Natural killer cell (primary cell): ENCODE data around the gene CBFA2T3. TPM values are rescaled to one million over a fixed set of nuclear protein-coding genes. Genes with fewer than 3 reads are reported as not detected.

Experiments used
- ATAC-seq, 3 donors: fragments of 150-1000 bp in 2 of 3; fragments of 200-7000 bp in 1 of 3; cut with Tn5 transposase; 1 replicate in 1 of 3; 2 replicates in 2 of 3; pipeline ENCODE4 v1.10.0; 2021; ENCODE audit warnings: mild to moderate bottlenecking in 2 of 3, moderate library complexity in 2 of 3
- DNase-seq, 2 donors: peaks; one replicate each; pipeline versions ENCODE4 v3.0.0 to v3.0.0-alpha.2; 2013 to 2021; ENCODE audit warnings: mixed read lengths in 1 of 2
- H3K27ac ChIP-seq: one replicate; pipeline ENCODE4 v1.5.1; 2013; ENCODE audit warnings: mild to moderate bottlenecking, low read length
- H3K27me3 ChIP-seq: one replicate; pipeline ENCODE4 v1.6.1; 2013; ENCODE audit warnings: low read length; ENCODE audit not compliant: control insufficient read depth, insufficient read depth
- H3K36me3 ChIP-seq: one replicate; pipeline ENCODE4 v1.6.1; 2013; ENCODE audit warnings: low read length; ENCODE audit not compliant: control insufficient read depth, insufficient read depth
- H3K4me1 ChIP-seq: one replicate; pipeline ENCODE4 v1.6.1; 2013; ENCODE audit warnings: low read length; ENCODE audit not compliant: control insufficient read depth, insufficient read depth
- H3K4me3 ChIP-seq: one replicate; pipeline ENCODE4 v1.5.1; 2013; ENCODE audit warnings: low read length
- H3K9me3 ChIP-seq: one replicate; pipeline ENCODE4 v1.6.1; 2013; ENCODE audit warnings: low read length; ENCODE audit not compliant: control insufficient read depth, insufficient read depth
- H3K27ac Mint-ChIP-seq, 2 donors: one replicate each; pipeline ENCODE4 v1.8.0; 2022; ENCODE audit warnings: mild to moderate bottlenecking in 2 of 2, mixed read lengths in 2 of 2, moderate library complexity in 1 of 2
- H3K27me3 Mint-ChIP-seq, 2 donors: one replicate each; pipeline ENCODE4 v1.8.0; 2022; ENCODE audit warnings: low read depth in 2 of 2, mixed read lengths in 2 of 2
- H3K36me3 Mint-ChIP-seq: one replicate; pipeline ENCODE4 v1.8.0; 2022; ENCODE audit warnings: mixed read lengths
- H3K4me1 Mint-ChIP-seq, 2 donors: one replicate each; pipeline ENCODE4 v1.8.0; 2022; ENCODE audit warnings: mixed read lengths in 2 of 2
- H3K4me3 Mint-ChIP-seq: one replicate; pipeline ENCODE4 v1.8.0; 2022; ENCODE audit warnings: mild to moderate bottlenecking, moderate library complexity, mixed read lengths
- H3K9me3 Mint-ChIP-seq, 2 donors: one replicate each; pipeline ENCODE4 v1.8.0; 2022; ENCODE audit warnings: mixed read lengths in 2 of 2
- CTCF ChIP-seq: fragments of 200-600 bp; IDR thresholded peaks from one replicate; pipeline ENCODE4 v1.8.0; 2022; ENCODE audit warnings: antibody characterized with exemption
- WGBS: methylation state at CpG from one replicate; pipeline ENCODE4 v1.1.7; 2013; ENCODE audit warnings: missing lambda C conversion rate; ENCODE audit not compliant: insufficient coverage; 5-methylcytosine and 5-hydroxymethylcytosine counted together
- intact Hi-C: fragments of 100-400 bp; cut with micrococcal nuclease; formaldehyde crosslinking; loops from one replicate; pipeline ENCODE4 v1.14.2; 2022
- total RNA-seq, 4 donors: library from RNA; stranded (reverse); fragments of 120-200 nt in 1 of 4; gene quantifications; one replicate each; pipeline versions ENCODE4 v1.2.3 to v1.2.4, GENCODE V29; 2013 to 2022

The CBFA2T3 gene
- total RNA-seq, 3 donors from 2014 or later (not counting 1 experiment from before 2014, with no cell fraction given), result 2.5 to 7.8 (median 4.2) TPM

GRCh38 chr16:88840600-88841215 lies 136.3 kb downstream of the CBFA2T3 start:
- Mint-ChIP-seq H3K9me3 (no peaks in the 10 kb centered on the region), H3K36me3 (no peaks in the 10 kb centered on the region), H3K4me3 (no peak overlapping the region), H3K27ac (no peak overlapping the region), H3K27me3 (no peaks in the 10 kb centered on the region), H3K4me1 (no peaks in the 10 kb centered on the region)
- WGBS, result 95% methylated on average over 30 of the region's 30 CpGs
- DNase-seq, result no peak
- intact Hi-C loops, result no loop called here
- Histone ChIP-seq H3K9me3 (no peaks in the 10 kb centered on the region), H3K4me3 (no peak overlapping the region), H3K36me3 (peaks cover 14% of the 10 kb centered on the region), H3K27ac (no peak overlapping the region), H3K27me3 (no peaks in the 10 kb centered on the region), H3K4me1 (no peaks in the 10 kb centered on the region)
- no peak for ATAC-seq
- no peak for TF ChIP-seq CTCF

GRCh38 chr16:88839745-88840599 lies 137.0 kb downstream of the CBFA2T3 start:
- intact Hi-C loops, result no loop called here
- H3K27me3 Mint-ChIP-seq, result no peaks in the 10 kb centered on the region
- no peaks in the 10 kb centered on the region for H3K36me3 Mint-ChIP-seq
- peaks cover 19% of the 10 kb centered on the region for H3K36me3 ChIP-seq
- H3K4me1 Mint-ChIP-seq, result no peaks in the 10 kb centered on the region
- WGBS, result 94% methylated on average over 24 of the region's 24 CpGs
- no peaks in the 10 kb centered on the region for H3K9me3 Mint-ChIP-seq
- H3K27me3 ChIP-seq, result no peaks in the 10 kb centered on the region
- no peaks in the 10 kb centered on the region for H3K4me1 ChIP-seq
- DNase-seq (no peak), ATAC-seq (no peak)
- no peak overlapping the region for H3K4me3 Mint-ChIP-seq
- H3K9me3 ChIP-seq, result no peaks in the 10 kb centered on the region
- no peak overlapping the region for H3K27ac ChIP-seq
- no peak overlapping the region for H3K4me3 ChIP-seq
- H3K27ac Mint-ChIP-seq, result no peak overlapping the region
- no peak for TF ChIP-seq CTCF

- no peak overlapping the region for H3K4me3 Mint-ChIP-seq
- H3K27ac ChIP-seq, result no peak overlapping the region
- H3K27me3 ChIP-seq, result no peaks in the 10 kb centered on the region
- WGBS, result 94% methylated on average over 39 of the region's 39 CpGs
- ATAC-seq (no peak), DNase-seq (no peak)
- H3K9me3 Mint-ChIP-seq, result no peaks in the 10 kb centered on the region
- no peaks in the 10 kb centered on the region for H3K4me1 Mint-ChIP-seq
- H3K4me1 ChIP-seq, result no peaks in the 10 kb centered on the region
- intact Hi-C loops, result no loop called here
- no peaks in the 10 kb centered on the region for H3K36me3 Mint-ChIP-seq
- no peaks in the 10 kb centered on the region for H3K27me3 Mint-ChIP-seq
- H3K36me3 ChIP-seq, result peaks cover 20% of the 10 kb centered on the region
- TF ChIP-seq CTCF, result no peak
- no peaks in the 10 kb centered on the region for H3K9me3 ChIP-seq
- no peak overlapping the region for H3K4me3 ChIP-seq
- H3K27ac Mint-ChIP-seq, result no peak overlapping the region
Measured at GRCh38 chr16:88839026-88839529, 137.9 kb downstream of the CBFA2T3 start.
